ENCODE results near the gene STARD8.
A peak's percentile ranks its signal among the peaks of the same experiment; 100 is the strongest.

The STARD8 gene

GRCh38 chrX:68692651-68693050 lies 45.2 kb downstream of the STARD8 start:
- DNase-seq (ENCODE audit: low read depth), result peak; percentile 66

GRCh38 chrX:68693481-68694434 lies 46.3 kb downstream of the STARD8 start:
- DNase-seq (ENCODE audit: low read depth), result peak; percentile 78

DNA sequence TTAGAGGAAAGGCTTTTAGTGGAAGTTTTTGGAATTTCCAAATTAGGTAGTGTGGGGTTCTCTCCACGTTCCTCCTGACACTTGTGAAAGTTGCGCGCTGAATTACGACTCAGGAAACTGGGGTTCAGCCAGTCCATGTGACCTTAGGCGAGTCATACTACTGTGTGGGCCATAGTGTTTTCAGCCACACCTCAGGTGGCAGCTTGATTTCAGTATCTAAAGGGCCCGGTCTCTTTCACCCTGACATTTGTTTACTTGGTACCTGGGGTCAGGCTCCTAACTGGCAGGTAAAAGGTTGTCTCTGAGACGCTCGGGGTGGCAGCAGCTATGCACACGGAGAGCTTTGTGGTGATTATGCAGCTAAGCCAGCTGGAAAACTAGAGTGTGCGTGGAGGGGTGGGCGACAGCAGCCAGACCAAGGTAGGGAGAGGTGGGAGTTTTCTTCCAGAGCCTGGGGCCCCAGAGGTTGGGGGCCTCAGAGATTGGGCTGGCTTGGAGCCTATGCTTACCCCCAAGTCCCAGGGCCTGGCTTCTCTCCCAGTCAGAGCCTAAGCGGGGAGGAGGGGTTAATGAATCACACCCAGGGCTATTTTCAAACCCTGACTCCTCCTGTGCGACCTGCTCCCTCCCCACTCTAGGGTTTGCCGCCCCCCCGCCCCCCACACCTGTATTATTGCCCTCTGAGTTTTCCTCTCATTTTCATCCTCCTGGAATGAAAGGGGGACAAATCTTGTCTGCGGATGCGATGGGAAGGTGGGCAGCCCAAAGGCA lies 47.2 kb downstream of the STARD8 start:
- peak; percentile 30 for DNase-seq (ENCODE audit: low read depth)

DNA sequence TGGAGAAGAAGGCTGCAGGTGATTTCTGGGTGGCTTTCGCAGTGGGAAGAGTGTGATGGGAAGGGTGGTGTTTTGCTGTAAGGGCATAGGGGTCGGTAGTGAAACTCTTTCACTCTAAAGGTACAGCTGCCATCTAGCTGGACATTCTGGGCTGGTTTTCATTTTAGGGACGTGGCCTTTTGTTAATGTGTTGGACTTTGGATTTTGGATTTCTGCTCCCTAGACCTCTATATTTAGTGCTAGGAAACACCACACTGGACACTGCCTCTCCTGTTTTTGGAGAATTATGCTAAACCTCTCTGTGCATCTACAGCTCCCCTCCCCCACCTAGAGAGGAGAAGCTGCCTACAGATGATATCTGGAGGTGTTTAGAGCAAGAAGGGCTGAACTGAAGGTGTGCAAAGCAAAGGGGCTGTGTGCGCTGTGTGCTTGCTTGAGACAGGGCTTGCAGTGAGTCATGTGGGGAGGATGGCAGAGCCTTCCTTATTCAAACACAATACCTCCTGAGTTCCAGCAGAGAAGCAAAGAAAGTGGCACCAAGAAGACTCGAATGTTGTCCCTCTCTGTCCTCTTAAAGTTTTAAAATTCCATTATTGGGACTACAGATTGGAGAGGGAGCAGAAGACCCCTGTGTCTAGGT lies 47.9 kb downstream of the STARD8 start:
- no peak for DNase-seq (ENCODE audit: low read depth)

DNA sequence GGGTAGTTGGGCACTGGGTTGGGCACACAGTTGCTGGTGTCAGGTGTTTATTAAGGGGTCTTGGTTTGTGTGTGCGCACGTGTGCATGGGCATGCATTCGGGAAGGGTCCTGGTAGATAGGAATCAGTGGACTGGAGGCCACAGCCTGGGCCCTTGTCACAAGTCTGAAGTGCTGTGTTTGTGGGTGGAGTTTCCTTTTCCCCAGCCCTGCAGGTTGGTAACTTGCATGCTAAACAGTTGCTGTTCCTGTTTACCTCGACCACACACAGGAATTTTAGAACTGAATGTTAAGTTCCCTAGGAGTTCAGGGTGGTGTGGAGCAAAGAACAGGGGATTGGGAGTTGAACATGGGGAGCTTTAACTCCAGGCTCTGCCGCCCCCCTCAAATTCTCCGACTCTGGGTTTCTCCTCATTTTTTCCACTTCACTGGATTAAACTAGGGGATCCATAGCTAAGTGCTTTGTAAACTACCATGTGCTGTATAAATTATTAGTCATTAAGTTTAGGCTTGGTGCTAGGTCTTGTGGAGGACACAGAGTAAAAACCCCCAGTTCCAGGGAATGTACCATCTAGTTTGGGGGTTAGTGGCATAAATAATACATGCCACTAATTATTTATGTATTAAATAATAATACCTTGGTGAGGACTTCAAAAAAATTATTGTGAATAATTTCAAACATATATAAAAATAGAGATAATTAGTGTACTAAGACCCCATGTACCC lies 49.0 kb downstream of the STARD8 start:
- no peak for DNase-seq (ENCODE audit: low read depth)

- DNase-seq (ENCODE audit: low read depth), result no peak
These were observed 49.6 kb downstream of the STARD8 start for GRCh38 chrX:68697036-68697435.

DNA sequence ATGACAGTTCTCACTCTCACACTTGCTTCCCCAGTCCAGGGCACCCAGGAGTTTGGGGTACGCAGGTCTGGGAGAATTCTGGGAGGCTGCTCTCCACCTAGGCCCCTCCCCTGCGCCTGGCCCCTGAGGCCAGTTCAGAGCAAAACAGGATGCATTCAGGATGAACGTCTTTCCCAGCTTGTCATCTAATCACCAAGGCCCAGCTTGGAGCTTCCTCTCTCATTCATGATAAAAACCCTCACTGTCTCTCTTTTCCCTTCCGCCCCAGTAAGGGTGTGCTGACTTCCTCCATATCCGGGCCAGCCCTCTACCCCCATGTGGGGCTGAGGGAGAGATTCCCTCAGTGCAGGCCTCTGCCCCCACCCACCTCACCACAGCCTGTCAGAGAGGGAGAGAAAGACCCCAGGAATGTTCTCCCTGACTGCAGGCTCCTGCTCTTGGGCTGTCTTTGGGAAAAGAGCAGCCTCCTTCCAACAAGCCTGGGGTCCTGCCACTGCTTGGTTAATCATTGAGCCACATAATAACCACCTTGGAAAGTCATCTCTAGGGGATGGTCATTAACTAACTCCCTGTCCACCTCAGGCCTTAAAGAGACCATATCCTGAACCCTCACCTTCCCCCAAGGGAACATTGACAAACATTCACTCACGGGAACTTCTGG lies 50.1 kb downstream of the STARD8 start:
- DNase-seq (ENCODE audit: low read depth), result no peak

GRCh38 chrX:68698942-68699341 lies 51.5 kb downstream of the STARD8 start:
- no peak for DNase-seq (ENCODE audit: low read depth)

DNA sequence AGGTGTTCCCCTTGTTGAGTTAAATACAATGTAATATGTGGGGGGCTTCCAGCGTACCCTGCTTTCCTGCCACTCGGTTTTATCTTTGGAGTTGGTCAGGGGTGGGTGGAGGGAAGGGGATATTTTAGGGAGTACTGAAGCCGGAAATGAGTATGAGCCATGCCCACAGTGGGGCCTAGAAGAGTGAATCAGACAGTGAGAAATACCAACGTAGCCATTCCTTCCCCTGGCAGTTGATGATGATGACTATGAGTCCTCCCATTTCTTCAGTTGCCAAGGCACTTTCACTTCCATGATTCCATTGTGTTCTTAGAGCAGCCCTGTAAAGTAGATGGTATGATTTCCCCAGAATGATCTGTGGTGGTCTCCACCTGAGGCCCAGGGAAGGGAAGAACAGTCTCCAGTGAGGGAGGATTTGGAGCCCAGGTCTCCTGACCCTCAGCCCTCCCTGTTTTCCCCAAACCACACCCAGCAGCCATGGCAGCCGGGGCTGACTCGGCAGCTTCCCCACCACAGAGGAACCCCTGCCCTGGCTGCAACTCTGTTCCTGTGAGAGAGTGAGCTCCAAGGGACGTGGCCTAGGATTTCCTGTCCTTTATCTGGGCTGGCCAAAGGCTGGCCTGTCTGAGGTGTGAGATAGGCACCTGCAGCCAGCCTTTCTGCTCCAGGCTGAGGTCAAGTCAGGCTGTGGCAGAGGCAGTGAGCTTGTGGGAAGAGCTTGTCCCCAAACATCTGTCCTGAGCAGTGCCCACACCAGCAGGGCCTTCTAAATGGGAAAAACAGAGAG lies 52.7 kb downstream of the STARD8 start:
- peak; percentile 83 for DNase-seq (ENCODE audit: low read depth)

DNA sequence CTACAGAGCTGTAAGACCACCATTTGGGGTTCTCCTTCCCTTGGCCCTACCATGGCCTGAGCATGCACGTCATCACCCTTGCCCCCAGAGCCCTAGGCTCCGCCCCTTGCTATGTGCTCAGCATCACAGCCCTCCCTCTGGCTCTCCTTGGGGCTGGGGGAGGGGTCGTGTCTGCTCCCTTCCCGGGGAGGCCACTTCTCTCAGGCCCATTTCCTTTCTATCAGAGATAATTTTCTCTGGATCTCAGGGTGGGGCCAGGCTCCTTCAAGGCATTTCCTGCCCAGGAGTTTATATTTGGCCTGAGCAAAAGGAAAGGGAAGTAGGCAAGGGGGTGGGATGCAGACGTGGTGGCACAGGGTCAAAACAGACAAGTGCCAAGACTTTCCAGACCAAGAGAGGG lies 55.9 kb downstream of the STARD8 start:
- no peak for DNase-seq (ENCODE audit: low read depth)

GRCh38 chrX:68703846-68704245 lies 56.4 kb downstream of the STARD8 start:
- DNase-seq (ENCODE audit: low read depth), result no peak

GRCh38 chrX:68705986-68706385 lies 58.5 kb downstream of the STARD8 start:
- DNase-seq (ENCODE audit: low read depth), result no peak

- peak; percentile 63 for DNase-seq (ENCODE audit: low read depth)
These were observed 61.2 kb downstream of the STARD8 start for GRCh38 chrX:68708503-68709290.

DNA sequence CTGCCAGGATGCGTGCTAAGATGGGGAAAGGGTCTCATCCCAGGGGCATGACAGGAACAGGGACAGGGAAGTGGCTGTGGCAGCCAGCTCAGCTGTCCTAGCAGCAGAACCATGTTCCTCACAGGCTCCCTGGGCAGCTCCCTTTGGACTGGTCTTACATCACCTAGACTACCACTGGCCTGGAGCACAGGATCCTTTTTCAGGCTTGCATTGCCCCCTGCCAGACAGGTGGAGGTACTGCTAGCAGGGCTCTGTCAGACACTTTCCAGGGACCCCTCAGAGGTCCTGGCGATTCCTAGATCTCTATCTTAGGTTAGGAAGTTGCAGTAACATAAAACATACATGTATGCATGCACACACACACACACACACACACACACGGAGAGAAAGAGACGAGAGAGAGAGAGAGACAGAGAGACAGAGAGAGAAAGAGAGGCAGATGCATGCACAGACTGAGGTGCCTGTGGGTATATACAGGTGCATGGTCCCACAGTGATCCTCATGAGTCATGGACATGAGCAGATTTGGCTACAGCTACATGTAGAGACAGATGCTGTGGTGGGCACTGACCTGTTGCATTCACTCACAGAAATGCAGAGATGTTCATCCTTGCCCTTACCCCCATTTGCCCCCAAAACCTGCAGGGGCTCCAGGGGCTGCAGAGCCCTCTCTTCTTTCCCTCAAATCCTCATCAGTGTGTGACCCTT lies 63.6 kb downstream of the STARD8 start:
- DNase-seq (ENCODE audit: low read depth), result peak; percentile 69

- DNase-seq (ENCODE audit: low read depth), result no peak
These were observed 64.4 kb downstream of the STARD8 start for GRCh38 chrX:68711845-68712244.

DNA sequence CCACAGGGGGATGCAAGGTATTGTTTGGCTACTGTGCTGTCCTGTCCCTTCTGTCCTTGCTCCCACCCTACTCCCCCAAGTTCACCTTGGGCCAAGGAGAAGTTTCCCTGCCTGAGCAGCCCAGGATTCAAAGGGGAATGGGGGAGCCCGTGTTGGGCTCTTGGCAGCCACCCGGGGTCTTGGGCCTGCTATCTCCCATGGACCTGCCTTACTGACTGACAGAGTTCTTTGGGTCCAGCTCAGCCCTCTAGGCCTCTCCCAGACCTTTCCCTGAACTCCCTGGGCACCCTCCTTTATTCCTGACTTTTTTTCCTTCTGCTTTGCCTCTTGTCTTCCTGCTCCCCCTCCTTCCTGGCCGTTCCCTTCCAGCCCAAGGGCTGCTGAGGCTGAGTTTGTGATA lies 67.4 kb downstream of the STARD8 start:
- no peak for DNase-seq (ENCODE audit: low read depth)

- no peak for DNase-seq (ENCODE audit: low read depth)
These were observed 69.7 kb downstream of the STARD8 start for GRCh38 chrX:68717196-68717595.

GRCh38 chrX:68717663-68718442 lies 70.4 kb downstream of the STARD8 start:
- no peak for DNase-seq (ENCODE audit: low read depth)

Measured in ELR (cell line).